Heart right ventricle (tissue), 16 donors: ENCODE measurements around the gene COL4A6. TPM values are rescaled to one million over a fixed set of nuclear protein-coding genes. Genes with fewer than 3 reads are reported as not detected.
A peak's percentile ranks its signal among the peaks of the same experiment; 100 is the strongest.

Experiments
- ATAC-seq, 8 donors: fragments of 200-7000 bp; cut with Tn5 transposase; one replicate each; pipeline ENCODE4 v1.9.1; 2020; ENCODE audit warnings: mild to moderate bottlenecking in 8 of 8, moderate library complexity in 8 of 8, moderate number of reproducible peaks in 1 of 8
- DNase-seq, 2 donors: peaks; one replicate each; pipeline ENCODE4 v3.0.0-alpha.2; 2020
- H3K27ac ChIP-seq, 10 donors: fragments of 200-600 bp; sonication (generic) in 2 of 10; one replicate each; pipeline versions ENCODE4 v1.5.0 to v1.8.0; 2020 to 2022; ENCODE audit warnings: mild to moderate bottlenecking in 3 of 10
- H3K27me3 ChIP-seq, 7 donors: fragments of 200-600 bp; one replicate each; pipeline ENCODE4 v1.8.0; 2021 to 2022; ENCODE audit warnings: mild to moderate bottlenecking in 2 of 7
- H3K36me3 ChIP-seq, 9 donors: fragments of 200-600 bp; sonication (generic) in 1 of 9; one replicate each; pipeline versions ENCODE4 v1.5.0 to v1.8.0; 2020 to 2022; ENCODE audit warnings: mild to moderate bottlenecking in 2 of 9
- H3K4me1 ChIP-seq, 9 donors: fragments of 200-600 bp; sonication (generic) in 1 of 9; one replicate each; pipeline versions ENCODE4 v1.5.0 to v1.8.0; 2020 to 2022; ENCODE audit warnings: mild to moderate bottlenecking in 4 of 9
- H3K4me3 ChIP-seq, 10 donors: fragments of 200-600 bp; sonication (generic) in 2 of 10; one replicate each; pipeline versions ENCODE4 v1.5.0 to v1.8.0; 2020 to 2022; ENCODE audit warnings: mild to moderate bottlenecking in 7 of 10, moderate library complexity in 2 of 10
- H3K9me3 ChIP-seq, 11 donors: fragments of 200-600 bp in 10 of 11; sonication (generic) in 2 of 11; one replicate each; pipeline versions ENCODE4 v1.5.0 to v1.8.0; 2013 to 2022; ENCODE audit warnings: mild to moderate bottlenecking in 2 of 11, control low read depth in 1 of 11, moderate library complexity in 1 of 11
- CTCF ChIP-seq, 9 donors: fragments of 200-600 bp; sonication (generic) in 2 of 9; IDR thresholded peaks; one replicate each; pipeline versions ENCODE4 v1.5.0 to v1.8.0; 2021 to 2022; ENCODE audit warnings: antibody characterized with exemption in 9 of 9, mild to moderate bottlenecking in 5 of 9, moderate library complexity in 1 of 9
- WGBS, 2 donors: extraction: QIAGEN DNeasy Blood & Tissue Kit; methylation state at CpG; one replicate each; pipeline ENCODE4 v1.1.7; 2013; ENCODE audit warnings: inconsistent platforms in 1 of 2; 5-methylcytosine and 5-hydroxymethylcytosine counted together
- intact Hi-C, 10 donors: fragments of 100-400 bp; cut with DNase I; formaldehyde crosslinking; loops; one replicate each; pipeline versions ENCODE4 v1.11.1 to v1.14.2; 2022
- polyA plus RNA-seq, 2 donors: library from polyadenylated mRNA; stranded (reverse); fragments of 200-250 nt; gene quantifications; one replicate each; pipeline ENCODE4 v1.2.3, GENCODE V29; 2013
- total RNA-seq, 10 donors: library from RNA; stranded (reverse); fragmentation: NEBNext Ultra II Directional in 3 of 10; extraction: Animal tissue kit (Norgen Biotek cat#: 25700) in 3 of 10; gene quantifications; one replicate each; pipeline versions ENCODE4 v1.2.1 to v1.2.4, GENCODE V29; 2021 to 2023
- donor health status: Arrhythmogenic right ventricular cardiomyopathy.
- donor health status: ischemic (EF 13 %, LVEDD 7.1; RV severe dilation, severe dysfunction).
- donor health status: healthy with polysubstance abuse.
- donor health status: DM: no; HTN: yes; CAD: no.
- donor health status: DM: no; HTN: no; CAD: no.
- donor health status: ischemic (EF 25% LVEDD 6.9; RV normal size, moderate dysfunction).
- donor health status: ischemic (EF 25% LVEDD 5.7; RV mildly dilated, moderate dysfunction).
- donor health status: healthy.
- donor health status: DM: yes; HTN: yes; CAD: no.
- donor health status: Ischemic cardiomyopathy.
- donor health status: ischemic (EF 35%, LVEDD 5.7; RV mildly dilated, moderate dysfunction).
- donor health status: nonischemic (EF 11% LVEDD 7.7; RV severe dilation, severe dysfunction).
- donor health status: DM: yes; HTN: yes; CAD: no.
- donor health status: PGD.
- donor health status: ischemic (EF 29% LVEDD 5.4; RV normal size, mild dysfunction).
- donor health status: nonischemic (EF 23%, LVEDD 6.1; RV moderate dilation, normal function).

Gene COL4A6
- total and polyA plus RNA-seq, 12 donors, result 1.7 to 10.8 (median 7.6) TPM

GRCh38 chrX:108366644-108367406 lies 71.4 kb downstream of the COL4A6 start:
- Histone ChIP-seq H3K36me3 (no peaks in the 10 kb centered on the region), H3K4me3 (no peak overlapping the region), H3K9me3 (no peaks in the 10 kb centered on the region), H3K27ac (no peak overlapping the region), H3K4me1 (no peaks in the 10 kb centered on the region), H3K27me3 (peaks cover 0 to 52% (median 0%) of the 10 kb centered on the region in 7 donors)
- 93 to 100% methylated on average over 1 of the region's 1 CpG for WGBS, 2 donors
- no peak for ATAC-seq
- DNase-seq, result no peak
- no peak for TF ChIP-seq CTCF (IDR thresholded peaks at IDR 0.05)
- intact Hi-C loops, result no loop called here

GRCh38 chrX:108362026-108362425 lies 76.2 kb downstream of the COL4A6 start:
- no peak for TF ChIP-seq CTCF (IDR thresholded peaks at IDR 0.05)
- intact Hi-C loops, result no loop called here
- 33 to 73% methylated on average over 1 of the region's 1 CpG for WGBS, 2 donors
- Histone ChIP-seq H3K36me3 (no peaks in the 10 kb centered on the region), H3K27me3 (peaks cover 0 to 43% (median 0%) of the 10 kb centered on the region in 7 donors), H3K4me3 (no peak overlapping the region), H3K4me1 (no peaks in the 10 kb centered on the region), H3K27ac (no peak overlapping the region), H3K9me3 (no peaks in the 10 kb centered on the region)
- DNase-seq (no peak), ATAC-seq (no peak)

GRCh38 chrX:108361316-108361715 lies 76.9 kb downstream of the COL4A6 start:
- ATAC-seq, result peak in 1 of 8 donors; percentile 49
- WGBS, 2 donors, result 37 to 44% methylated on average over 2 of the region's 2 CpGs

More at GRCh38 chrX:108361316-108361715, 76.9 kb downstream of the COL4A6 start:
- Histone ChIP-seq H3K36me3 (no peaks in the 10 kb centered on the region), H3K27ac (no peak overlapping the region), H3K27me3 (peaks cover 0 to 43% (median 0%) of the 10 kb centered on the region in 7 donors), H3K9me3 (no peaks in the 10 kb centered on the region), H3K4me3 (no peak overlapping the region), H3K4me1 (no peaks in the 10 kb centered on the region)
- intact Hi-C loops, result no loop called here
- no peak for DNase-seq
- no peak for TF ChIP-seq CTCF (IDR thresholded peaks at IDR 0.05)
